K562 (cell line): Measurements from ENCODE around the gene GUCY2D. TPM values are rescaled to one million over a fixed set of nuclear protein-coding genes. Genes with fewer than 3 reads are reported as not detected.
A peak's percentile ranks its signal among the peaks of the same experiment; 100 is the strongest.
"Not testable (repeated sequence)": the region's sequence is repeated elsewhere in the genome, so short reads cannot be mapped to it uniquely, and the experiment has no call there.

Experiments used
- ATAC-seq: fragments of 200-7000 bp; cut with Tn5 transposase; 3 replicates; pipeline ENCODE4 v1.9.1; 2020; ENCODE audit warnings: moderate library complexity
- BruUV-seq: library from RNA; stranded (reverse); fragments of 400-500 nt; replicated peaks from 2 replicates; lab custom pipeline; 2021; lab: Mats Ljungman, UMichigan
- CTCF ChIA-PET: fragments of 300-600 bp; formaldehyde crosslinking; extraction: SDS; loops from one replicate; lab custom pipeline; 2021; ENCODE audit warnings: low intra/inter-chr PET ratio; lab: Yijun Ruan, JAX
- POLR2A ChIA-PET: fragments of 300-600, 350-650 bp; sonication (Branson Sonifier 250); formaldehyde crosslinking; extraction: SDS; loops from one replicate; lab custom pipeline; 2021; ENCODE audit warnings: antibody characterized with exemption, inconsistent platforms; lab: Yijun Ruan, JAX
- DNase-seq, 4 experiments: peaks; one replicate each; pipeline versions ENCODE4 v3.0.0 to v3.0.0-alpha.2; 2011 to 2018; ENCODE audit warnings: low spot score in 3 of 4, mixed read lengths in 3 of 4; ENCODE audit errors: extremely low read depth in 1 of 4
- FAIRE-seq: peaks from 2 replicates; lab custom pipeline; 2011; peaks lifted over from hg19 to GRCh38; lab: Jason Lieb, UNC
- H2AFZ ChIP-seq: 2 replicates; pipeline ENCODE4 v1.6.0; 2011; ENCODE audit warnings: low read depth, low read length, control low read depth, inconsistent platforms
- H3K27ac ChIP-seq: fragments of 200-600 bp; 3 replicates; pipeline ENCODE4 v1.8.0; 2011; ENCODE audit warnings: low read depth, mild to moderate bottlenecking, control low read depth, inconsistent platforms, low read length, moderate library complexity, mixed read lengths; ENCODE audit errors: extremely low read depth
- H3K27me3 ChIP-seq, 2 experiments: fragments of 300-600 bp in 1 of 2; 2 replicates in 1 of 2; 3 replicates in 1 of 2; pipeline versions ENCODE4 v1.6.0 to v1.8.0; 2011; ENCODE audit warnings: inconsistent platforms in 2 of 2, low read length in 2 of 2, mild to moderate bottlenecking in 1 of 2, mixed read lengths in 1 of 2, moderate library complexity in 1 of 2; ENCODE audit not compliant: control insufficient read depth in 2 of 2, insufficient read depth in 2 of 2
- H3K36me3 ChIP-seq: fragments of 300-600 bp; 3 replicates; pipeline ENCODE4 v1.8.0; 2011; ENCODE audit warnings: mild to moderate bottlenecking, low read length, inconsistent platforms; ENCODE audit not compliant: control insufficient read depth, insufficient read depth
- H3K4me1 ChIP-seq, 2 experiments: fragments of 200-600 bp in 1 of 2; replicated peaks in 1 of 2; 2 replicates in 1 of 2; 3 replicates in 1 of 2; pipeline versions ENCODE4 v1.5.1 to v1.8.0; 2011; ENCODE audit warnings: inconsistent platforms in 2 of 2, low read length in 2 of 2, mild to moderate bottlenecking in 1 of 2, mixed read lengths in 1 of 2, moderate library complexity in 1 of 2; ENCODE audit not compliant: control insufficient read depth in 2 of 2, insufficient read depth in 2 of 2
- H3K4me2 ChIP-seq: 2 replicates; pipeline ENCODE4 v1.6.1; 2011; ENCODE audit warnings: low read length, control low read depth, inconsistent platforms, mixed read lengths; ENCODE audit not compliant: insufficient read depth
- H3K4me3 ChIP-seq: fragments of 200-600 bp; sonication (generic), shearing (Covaris generic); 2 replicates; pipeline ENCODE4 v1.5.1; 2016; ENCODE audit warnings: control low read depth, inconsistent platforms
- H3K79me2 ChIP-seq: fragments of 200-600 bp; 3 replicates; pipeline ENCODE4 v1.8.0; 2011; ENCODE audit warnings: low read length, inconsistent platforms; ENCODE audit not compliant: control insufficient read depth, insufficient read depth
- H3K9ac ChIP-seq, 2 experiments: 2 replicates each; pipeline versions ENCODE4 v1.6.0 to v1.6.1; 2011; ENCODE audit warnings: low read depth in 2 of 2, low read length in 2 of 2, control low read depth in 1 of 2, inconsistent platforms in 1 of 2, mild to moderate bottlenecking in 1 of 2, mixed read lengths in 1 of 2; ENCODE audit not compliant: insufficient read depth in 1 of 2
- H3K9me1 ChIP-seq: one replicate; pipeline ENCODE4 v1.6.0; 2011; ENCODE audit warnings: inconsistent platforms, mild to moderate bottlenecking, low read length, moderate library complexity; ENCODE audit not compliant: control insufficient read depth, insufficient read depth
- H3K9me3 ChIP-seq: replicated peaks from 2 replicates; pipeline ENCODE4 v1.5.1; 2011; ENCODE audit warnings: low read depth, low read length, inconsistent platforms; ENCODE audit not compliant: control insufficient read depth, insufficient read depth
- H4K20me1 ChIP-seq: replicated peaks from 2 replicates; pipeline ENCODE4 v1.6.1; 2011; ENCODE audit warnings: low read length, inconsistent platforms, mixed read lengths; ENCODE audit not compliant: control insufficient read depth, insufficient read depth
- CSDE1 ChIP-seq, 2 experiments: fragments of 450-650 bp; IDR thresholded peaks; 2 replicates each; pipeline ENCODE4 v1.6.1; 2016; ENCODE audit warnings: mild to moderate bottlenecking in 1 of 2
- DIDO1 ChIP-seq: fragments of 450-650 bp; IDR thresholded peaks from 2 replicates; pipeline ENCODE4 v1.6.1; 2016; ENCODE audit warnings: low read depth, missing biosample characterization, missing genetic modification characterization
- EHMT2 ChIP-seq: fragments of 450-650 bp; IDR thresholded peaks from 2 replicates; pipeline ENCODE4 v1.6.1; 2018; ENCODE audit warnings: antibody characterized with exemption
- FOXK1 ChIP-seq: sonication (generic); formaldehyde crosslinking; IDR thresholded peaks from 2 replicates; pipeline ENCODE4 v1.8.0; 2022; ENCODE audit warnings: missing genetic modification reagents, mild to moderate bottlenecking, borderline replicate concordance
- GTF2A2 ChIP-seq: IDR thresholded peaks from 2 replicates; pipeline ENCODE4 v1.6.1; 2016; ENCODE audit warnings: mild to moderate bottlenecking, missing genetic modification characterization, missing compliant biosample characterization
- NRF1 ChIP-seq, 2 experiments: fragments of 450-650 bp; IDR thresholded peaks in 1 of 2; conservative IDR thresholded peaks in 1 of 2; 2 replicates each; pipeline ENCODE4 v1.6.1; 2014; ENCODE audit warnings: mild to moderate bottlenecking in 2 of 2
- POLR2AphosphoS2 ChIP-seq: IDR thresholded peaks from 2 replicates; pipeline ENCODE4 v1.6.1; 2012; ENCODE audit warnings: low read length, improper control_type of control experiment
- PTRF ChIP-seq: fragments of 450-650 bp; IDR thresholded peaks from 2 replicates; pipeline ENCODE4 v1.6.1; 2016; ENCODE audit warnings: mild to moderate bottlenecking, missing genetic modification characterization, missing compliant biosample characterization
- ZNF134 ChIP-seq: fragments of 250-450 bp; sonication (Bioruptor Pico); conservative IDR thresholded peaks from 2 replicates; pipeline ENCODE4 v1.4.0; 2020
- ZNF436 ChIP-seq: fragments of 250-450, 450-650 bp; sonication (Bioruptor Pico); formaldehyde crosslinking; IDR thresholded peaks from 2 replicates; pipeline ENCODE4 v1.7.0; 2020; ENCODE audit warnings: mild to moderate bottlenecking
- WGBS: fragments of 100-300 bp; shearing (Covaris generic); methylation state at CpG from one replicate; pipeline ENCODE4 v1.1.6; 2016; ENCODE audit warnings: low coverage, mixed read lengths; ENCODE audit not compliant: insufficient coverage; ENCODE audit errors: missing lambda C conversion rate; 5-methylcytosine and 5-hydroxymethylcytosine counted together
- in situ Hi-C: fragments of 300-500 bp; cut with MboI; formaldehyde crosslinking; loops from 4 replicates; pipeline ENCODE4 v1.15.0; 2018; ENCODE audit warnings: inconsistent platforms, mixed read lengths
- intact Hi-C: fragments of 100-400 bp; cut with micrococcal nuclease; formaldehyde crosslinking; loops from 2 replicates; pipeline ENCODE4 v1.14.2; 2022
- polyA plus RNA-seq, 8 experiments: library from polyadenylated mRNA; depleted of rRNA in 4 of 8; stranded (reverse) in 5 of 8; unstranded in 3 of 8; fragments of >200 nt; fragmentation: Nextera tagmentation in 2 of 8; fragmentation: Illumina TruSeq in 1 of 8; extraction: Ambion mirVana in 2 of 8; extraction: Trizol in 1 of 8; gene quantifications; 2 replicates each; pipeline versions ENCODE4 v1.2.1 to v1.2.3, GENCODE V29; 2011 to 2014; ENCODE audit warnings: inconsistent platforms in 1 of 8, missing spikeins in 1 of 8
- total RNA-seq, 7 experiments: library from RNA; depleted of rRNA in 6 of 7; stranded (reverse); fragments of >200 nt in 6 of 7; fragmentation: Illumina TruSeq in 2 of 7; extraction: Trizol in 2 of 7; gene quantifications; 2 replicates each; pipeline versions ENCODE4 v1.2.1 to v1.2.3, GENCODE V29; 2011 to 2021; ENCODE audit warnings: low replicate concordance in 1 of 7

Gene GUCY2D
- total and polyA plus RNA-seq, 9 of the 15 experiments (the other 6 are each of a cell fraction or from before 2014, with no cell fraction given): 0.05 TPM; not detected in 8

DNA sequence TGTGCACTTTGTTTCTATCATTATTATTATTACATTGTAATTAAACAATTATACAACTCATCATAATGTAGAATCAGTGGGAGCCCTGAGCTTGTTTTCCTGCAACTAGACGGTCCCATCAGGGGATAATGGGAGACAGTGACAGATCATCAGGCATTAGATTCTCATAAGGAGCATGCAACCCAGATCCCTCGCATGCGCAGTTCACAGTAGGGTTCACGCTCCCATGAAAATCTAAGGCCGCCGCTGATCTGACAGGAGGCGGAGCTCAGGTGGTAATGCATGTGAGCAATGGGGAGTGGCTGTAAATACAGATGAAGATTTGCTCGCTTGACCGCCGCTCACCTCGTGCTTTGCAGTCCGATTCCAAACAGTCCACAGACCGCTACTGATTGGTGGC is 49.1 kb upstream of the GUCY2D start:
- H3K9me1 ChIP-seq, H2AFZ ChIP-seq, intact Hi-C loops, H3K4me1 ChIP-seq, H3K36me3 ChIP-seq, H3K27ac ChIP-seq, H3K79me2 ChIP-seq, DNase-seq, ATAC-seq, in situ Hi-C loops, BruUV-seq, H3K27me3 ChIP-seq, H3K9ac ChIP-seq: not testable (repeated sequence)
- peak; percentile 60 to 64 for TF ChIP-seq NRF1 (conservative IDR thresholded peaks at IDR 0.05 in 1 of 2, IDR thresholded peaks at IDR 0.05 in 1 of 2)
- TF ChIP-seq, all 486 proteins: peak for 1; not testable (repeated sequence) for 485
- 63% methylated on average over 13 of the region's 13 CpGs for WGBS
- POLR2A ChIA-PET: interaction anchor here (0.7 to 1.3 kb wide), 3 partner anchors 8 to 303 kb away, joined by 3 to 6 read pairs (median 3); partner anchors contain the start of genes ATP1B2 and TP53
- H3K4me3 ChIP-seq, H3K4me2 ChIP-seq, H3K9me3 ChIP-seq, H4K20me1 ChIP-seq, FAIRE-seq, CTCF ChIA-PET: not testable (repeated sequence)

DNA sequence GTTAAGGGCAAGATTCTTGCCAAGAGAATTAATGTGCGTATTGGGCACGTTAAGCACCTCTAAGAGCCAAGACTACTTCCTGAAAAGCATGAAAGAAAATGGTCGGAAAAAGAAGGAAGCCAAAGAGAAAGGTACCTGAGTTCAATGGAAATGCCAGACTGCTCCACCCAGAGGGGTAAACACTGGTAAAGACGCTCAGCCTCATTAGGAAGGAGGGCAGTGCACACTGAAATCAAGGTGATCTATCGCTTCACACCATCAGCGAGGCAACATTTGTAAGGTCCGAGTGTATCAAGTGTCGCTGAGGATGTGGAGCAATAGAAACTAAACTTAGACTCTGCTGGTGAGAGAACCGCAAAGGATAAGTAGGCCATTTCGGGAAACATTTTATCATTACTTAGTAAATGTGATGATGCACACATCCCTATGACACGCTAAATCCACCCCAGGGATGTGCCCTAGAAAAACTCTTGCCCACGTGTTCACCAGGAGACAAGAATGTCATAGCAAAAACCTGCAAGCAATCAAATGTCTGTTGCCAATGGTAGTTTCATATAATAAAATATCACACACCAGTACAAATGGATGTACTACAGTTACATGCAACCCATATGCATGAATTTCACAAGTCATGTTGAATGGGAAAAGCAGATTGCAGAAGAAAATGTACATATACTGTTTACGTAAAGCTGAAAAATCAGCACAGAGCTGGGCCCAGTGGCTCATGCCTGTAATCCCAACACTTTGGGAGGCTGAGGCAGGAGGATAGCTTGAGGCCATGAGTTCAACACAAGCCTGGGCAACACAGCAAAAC is 46.8 kb upstream of the GUCY2D start:
- ATAC-seq (no peak), DNase-seq (no peak), FAIRE-seq (no peak)
- no peaks in the 10 kb centered on the region for H3K9me1 ChIP-seq
- intact Hi-C loops: no loop called here
- in situ Hi-C loops: no loop called here
- 31% methylated on average over 12 of the region's 13 CpGs for WGBS
- no peak overlapping the region for H3K27ac ChIP-seq
- H2AFZ ChIP-seq: no peak overlapping the region
- no peaks in the 10 kb centered on the region for H3K79me2 ChIP-seq
- no peak overlapping the region for H3K4me2 ChIP-seq
- CTCF ChIA-PET: no interaction called here
- no TSS peak for BruUV-seq
- H3K4me3 ChIP-seq: no peak overlapping the region
- H3K36me3 ChIP-seq: no peaks in the 10 kb centered on the region
- no peaks in the 10 kb centered on the region for H3K9me3 ChIP-seq
- H3K9ac ChIP-seq: no peak overlapping the region
- TF ChIP-seq PTRF (tag) (no peak), GTF2A2 (tag) (no peak), CSDE1 (IDR thresholded peaks at IDR 0.05) (no peak), EHMT2 (no peak), POLR2AphosphoS2 (no peak), ZNF134 (CRISPR knock-in tag) (no peak), ZNF436 (CRISPR knock-in tag) (no peak), FOXK1 (CRISPR knock-in tag) (no peak), DIDO1 (tag) (no peak)
- H3K27me3 ChIP-seq: peaks cover 0 to 3% of the 10 kb centered on the region in 2 experiments; a peak in 1 of 5 replicates
- POLR2A ChIA-PET: no interaction called here
- no peaks in the 10 kb centered on the region for H4K20me1 ChIP-seq
- H3K4me1 ChIP-seq: no peaks in the 10 kb centered on the region; a peak in 1 of 5 replicates
